HT-29 (cell line): ENCODE data around the gene LSG1. TPM values are rescaled to one million over a fixed set of nuclear protein-coding genes. Genes with fewer than 3 reads are reported as not detected.
"Not testable (repeated sequence)": the region's sequence is repeated elsewhere in the genome, so short reads cannot be mapped to it uniquely, and the experiment has no call there.

ENCODE experiments used
- DNase-seq: peaks from one replicate; pipeline ENCODE4 v3.0.0-alpha.2; 2015; ENCODE audit warnings: low spot score
- total RNA-seq: library from RNA; depleted of rRNA; stranded (reverse); fragments of >200 nt; shearing (Covaris generic); gene quantifications from 2 replicates; pipeline ENCODE4 v1.2.3, GENCODE V29; 2014

LSG1 gene
- total RNA-seq, 1 experiment from 2014 or later, result 44.5 TPM

- DNase-seq, result no peak
Observed at GRCh38 chr3:194657439-194657838, 14.6 kb downstream of the LSG1 start.

- no peak for DNase-seq
Observed at GRCh38 chr3:194654443-194654842, 17.5 kb downstream of the LSG1 start.

GRCh38 chr3:194647747-194648146, 24.2 kb downstream of the LSG1 start:
- DNase-seq, result no peak

DNA sequence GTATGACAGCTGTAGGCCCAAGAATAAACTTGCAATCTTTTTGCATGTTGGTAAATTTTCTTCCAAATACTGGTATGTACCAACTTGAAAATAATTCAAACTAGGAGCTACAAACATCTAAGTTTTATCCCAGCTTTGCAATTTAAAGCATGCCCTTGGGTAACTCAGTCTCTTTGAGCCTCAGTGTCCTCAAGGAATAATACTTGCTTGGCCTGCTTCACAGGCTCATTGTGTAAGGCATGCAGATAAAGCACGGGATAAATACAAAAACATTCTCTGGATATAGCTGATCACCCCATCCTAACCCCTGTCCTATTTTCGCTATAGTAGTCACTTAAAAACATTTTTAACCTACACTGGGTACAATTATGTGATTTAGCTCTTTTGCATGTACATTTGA, 29.2 kb downstream of the LSG1 start:
- DNase-seq, result no peak

DNA sequence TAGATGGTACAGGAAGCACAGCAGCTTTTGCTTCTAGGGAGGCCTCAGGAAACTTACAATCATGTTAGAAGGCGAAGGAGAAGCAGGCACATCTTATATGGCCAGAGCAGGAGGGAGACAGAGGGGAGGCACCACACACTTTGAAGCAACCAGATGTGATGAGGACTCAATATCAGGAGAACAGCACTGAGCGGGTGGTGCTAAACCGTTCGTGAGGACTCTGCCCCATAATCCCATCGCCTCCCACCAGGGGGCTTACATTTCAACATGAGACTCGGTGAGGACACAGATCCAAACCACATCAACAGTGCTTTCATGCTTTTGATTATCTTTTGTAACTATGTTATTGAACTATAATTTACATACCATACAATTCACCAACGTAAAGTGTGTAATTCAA, 31.2 kb downstream of the LSG1 start:
- no peak for DNase-seq

DNA sequence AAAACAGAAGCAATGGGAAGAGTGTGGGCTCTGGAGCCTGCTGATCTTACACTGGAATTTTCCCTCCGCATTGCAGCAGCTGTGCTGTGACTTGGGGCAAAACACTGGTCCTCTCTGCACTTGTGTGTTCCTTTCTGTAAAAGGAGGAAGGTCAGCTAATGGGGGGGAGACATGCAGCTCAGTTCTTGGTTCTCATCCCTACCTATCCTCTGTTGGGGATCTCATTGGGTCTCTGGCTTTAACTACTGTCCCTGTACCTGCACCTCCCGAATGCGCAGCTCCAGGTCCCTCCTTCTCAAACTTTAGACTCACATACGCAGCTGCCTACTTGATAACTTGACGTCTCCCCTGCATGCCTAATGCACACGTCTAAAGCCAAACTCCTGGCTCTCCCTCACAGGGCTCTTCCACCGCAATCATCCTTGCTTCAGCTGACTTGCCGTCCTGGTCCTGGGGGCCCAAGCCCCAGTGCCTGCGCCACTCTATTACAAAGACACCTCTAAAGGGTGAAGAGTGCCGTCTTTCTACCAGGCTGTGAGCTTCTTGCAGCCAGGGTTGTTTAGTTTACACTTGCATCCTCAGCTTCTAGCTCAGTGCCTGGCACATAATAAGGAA, 32.9 kb downstream of the LSG1 start:
- no peak for DNase-seq

- DNase-seq, result no peak
Observed at GRCh38 chr3:194637541-194638400, 34.2 kb downstream of the LSG1 start.

- DNase-seq, result no peak
Observed at GRCh38 chr3:194637066-194637465, 34.9 kb downstream of the LSG1 start.

DNA sequence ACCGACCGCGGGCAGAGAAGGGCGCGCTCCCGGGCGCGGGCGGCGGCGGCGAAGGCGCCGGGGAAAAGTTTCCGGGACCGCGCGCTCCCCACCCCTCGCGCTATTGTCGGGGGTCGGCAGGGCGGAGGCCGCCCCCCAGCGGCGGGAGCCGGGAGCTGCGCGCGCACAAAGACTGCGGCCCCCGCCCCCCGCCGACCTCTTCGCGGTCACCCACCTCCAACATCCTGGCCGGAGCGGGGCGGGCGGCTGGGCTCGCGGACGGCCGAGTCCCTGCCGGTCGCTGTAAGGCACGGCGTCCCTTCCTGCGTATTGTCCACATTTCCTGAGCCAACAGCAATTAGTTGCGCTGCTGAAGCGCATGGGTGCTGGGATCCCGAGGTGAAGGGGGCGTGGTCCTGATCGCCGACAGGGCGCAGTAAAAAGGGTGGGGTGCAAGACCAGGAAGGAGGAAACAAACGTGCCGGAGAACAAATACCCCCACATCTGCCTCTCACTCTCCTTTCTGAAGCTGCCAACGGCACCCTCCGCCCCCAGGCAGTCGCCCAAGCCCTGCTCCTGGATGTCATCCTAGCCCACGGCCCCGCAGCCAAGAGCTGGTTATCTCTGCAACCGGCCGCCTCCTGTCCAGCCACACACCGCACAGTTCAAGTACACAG, 38.5 kb downstream of the LSG1 start, which contains the start of gene TMEM44:
Gene TMEM44, minus strand, starts transcription at position 71 of the 656 bp plus-strand sequence. CDS start 204 bp downstream, outside the sequence.
- peak; percentile 89 for DNase-seq

- peak; percentile 60 for DNase-seq
Observed at GRCh38 chr3:194632809-194633348, 39.1 kb downstream of the LSG1 start.

DNA sequence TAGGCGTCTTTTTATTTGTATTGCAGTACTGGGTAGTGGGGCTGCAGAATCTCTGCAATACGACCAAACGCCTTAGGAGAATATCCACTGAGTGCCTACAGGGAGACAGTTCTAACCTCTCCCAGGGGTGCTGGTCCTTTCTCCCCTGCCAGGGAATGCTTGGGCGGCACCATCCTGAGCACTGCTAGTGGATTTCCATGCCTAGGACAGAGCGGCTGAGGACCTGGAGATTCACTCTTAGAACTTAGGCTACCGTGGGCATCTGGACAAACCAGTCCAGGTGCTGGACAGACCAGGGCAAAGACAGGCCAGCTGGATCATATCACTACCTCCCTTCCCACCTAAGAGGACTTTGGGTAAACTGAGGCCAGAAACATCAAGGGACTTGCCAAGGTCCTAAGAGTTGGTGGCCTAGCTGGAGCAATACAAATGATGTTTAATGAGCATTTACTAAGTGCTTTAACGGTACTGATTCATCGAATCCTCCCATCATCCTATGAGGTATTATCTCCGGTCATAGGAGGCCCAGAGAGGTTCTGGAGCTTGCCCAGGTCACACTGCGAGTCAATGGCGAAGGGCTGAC, 39.7 kb downstream of the LSG1 start:
- peak; percentile 11 for DNase-seq

DNA sequence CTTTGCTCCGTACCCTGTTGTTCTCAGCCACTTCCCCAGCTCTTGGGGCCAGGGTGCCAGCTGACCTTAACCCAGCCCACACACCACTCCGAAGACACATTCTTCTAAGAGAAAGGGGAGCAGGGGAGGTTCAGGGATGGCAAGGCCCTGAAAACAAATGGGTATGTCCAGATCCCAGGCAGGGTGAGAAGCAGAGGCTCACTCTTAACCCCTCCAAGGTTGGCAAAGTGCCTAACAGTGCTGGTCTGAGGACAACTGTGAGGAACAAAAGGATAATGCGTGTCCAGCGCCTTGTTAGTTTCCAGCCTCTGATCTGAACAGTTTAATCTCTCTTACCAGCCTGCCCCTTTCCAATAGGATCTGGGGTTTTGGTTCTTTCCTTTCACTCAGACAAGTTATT, 40.3 kb downstream of the LSG1 start:
- no peak for DNase-seq

GRCh38 chr3:194630681-194631080, 41.3 kb downstream of the LSG1 start:
- DNase-seq, result not testable (repeated sequence)

DNA sequence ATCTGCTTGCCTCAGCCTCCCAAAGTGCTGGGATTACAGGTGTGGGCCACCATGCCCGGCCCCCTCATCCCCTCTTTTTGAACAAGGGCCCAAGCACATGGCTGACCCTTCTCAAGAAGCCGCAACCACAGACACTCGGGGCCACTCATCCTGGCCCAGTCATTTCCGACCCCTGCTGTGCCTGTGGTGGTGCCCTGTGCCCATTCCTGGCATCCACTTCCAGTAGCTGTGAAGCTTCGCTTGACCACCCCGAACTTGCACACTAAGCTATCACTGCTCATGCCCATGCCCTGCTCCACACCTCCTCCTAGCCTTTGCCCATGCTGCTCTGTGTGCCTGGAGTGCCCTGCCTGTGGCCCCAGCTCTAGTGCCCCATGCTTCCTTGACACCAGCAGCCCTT, 47.0 kb downstream of the LSG1 start:
- no peak for DNase-seq

DNA sequence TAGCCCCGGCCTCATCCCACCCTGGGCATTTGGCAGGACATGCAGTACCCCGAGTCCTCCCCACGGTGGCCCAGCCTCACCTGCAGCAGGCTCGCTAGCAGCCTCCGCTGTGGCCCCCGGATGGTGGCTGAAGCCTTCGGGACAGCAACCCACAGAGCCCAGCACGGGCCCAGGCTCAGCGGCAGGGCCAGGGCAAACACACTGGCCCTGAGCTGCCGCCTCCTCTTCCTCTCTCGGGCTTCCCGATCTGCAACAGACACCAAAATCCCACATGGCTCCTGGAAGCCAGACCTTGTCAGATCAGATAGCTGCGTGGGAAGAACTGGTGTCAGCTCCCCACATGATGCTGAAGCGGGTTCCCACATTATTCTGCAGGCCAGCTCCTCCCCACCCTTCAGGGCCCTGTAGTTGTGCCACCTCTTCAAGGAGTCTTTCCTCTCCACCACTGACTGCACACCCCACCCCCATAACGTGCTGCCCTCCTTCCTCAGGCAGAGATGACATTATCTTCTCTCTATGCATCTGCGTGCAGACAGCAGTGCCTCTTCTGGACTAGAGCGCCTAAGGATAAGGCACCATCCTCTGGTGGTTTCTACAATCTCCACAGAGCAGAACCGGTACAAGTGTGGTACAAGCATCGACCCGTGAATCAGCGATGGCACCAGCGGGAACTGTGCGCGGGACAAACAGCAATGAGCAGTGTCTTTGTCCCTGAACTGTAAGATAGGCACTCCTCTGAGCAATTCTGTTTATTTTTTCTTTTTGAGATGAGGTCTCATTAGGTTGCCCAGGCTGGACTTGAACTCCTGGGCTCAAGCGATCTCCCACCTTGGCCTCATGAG, 48.3 kb downstream of the LSG1 start:
- no peak for DNase-seq

- no peak for DNase-seq
Observed at GRCh38 chr3:194622621-194623340, 49.2 kb downstream of the LSG1 start.

DNA sequence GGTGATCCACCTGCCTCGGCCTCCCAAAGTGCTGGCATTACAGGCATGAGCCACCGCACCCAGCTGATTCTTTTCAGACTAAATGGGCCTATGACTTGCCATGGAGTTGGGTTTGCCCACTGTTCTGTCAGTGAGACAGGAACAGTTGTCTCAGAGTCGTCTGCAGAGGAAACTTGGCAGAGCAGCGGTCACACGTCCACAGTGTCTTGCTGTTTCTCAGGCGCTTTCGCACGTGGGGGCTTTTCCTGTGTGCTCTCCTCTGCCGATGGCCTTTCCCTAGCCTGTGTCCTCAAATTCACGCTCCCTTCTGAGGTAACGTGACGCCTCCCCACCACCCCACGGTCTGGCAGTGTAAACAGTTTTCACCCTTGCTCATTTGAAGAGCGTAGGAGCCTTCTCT, 50.0 kb downstream of the LSG1 start:
- DNase-seq, result no peak

DNA sequence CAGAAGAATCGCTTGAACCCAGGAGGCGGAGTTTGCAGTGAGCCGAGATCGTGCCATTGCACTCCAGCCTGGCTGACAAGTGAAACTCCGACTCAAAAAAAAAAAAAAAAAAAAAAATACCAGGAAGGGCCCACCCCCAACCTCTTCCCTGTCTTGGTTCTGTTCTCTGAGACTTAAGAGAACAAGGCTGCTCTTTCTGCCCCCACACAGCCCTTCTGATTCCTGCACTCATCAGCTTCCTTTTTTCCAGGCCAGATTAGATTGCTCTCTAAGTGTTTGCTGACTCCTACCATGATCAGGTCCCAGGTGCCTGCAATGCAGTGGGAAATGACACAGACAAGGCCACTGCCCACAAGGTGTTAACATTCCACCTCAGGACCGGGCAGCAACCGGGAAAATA, 51.8 kb downstream of the LSG1 start:
- DNase-seq, result no peak

DNA sequence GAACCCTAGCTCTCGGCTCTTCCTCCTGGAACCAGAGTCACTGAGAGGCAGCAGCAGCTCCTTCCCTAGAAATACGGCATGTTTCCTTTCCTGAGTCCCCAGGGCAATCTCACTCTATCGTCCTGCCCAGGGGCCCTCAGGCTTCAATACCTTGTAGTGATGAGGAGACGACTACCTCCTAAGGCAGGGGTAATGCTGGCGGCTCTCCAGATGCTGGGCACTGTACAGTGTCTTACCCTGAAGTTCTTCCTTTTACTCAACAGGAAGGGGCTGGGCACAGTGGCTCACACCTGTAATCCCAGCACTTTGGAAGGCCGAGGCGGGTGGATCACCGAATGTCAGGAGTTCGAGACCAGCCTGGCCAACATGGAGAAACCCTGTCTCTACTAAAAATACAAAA, 52.2 kb downstream of the LSG1 start:
- DNase-seq, result no peak
